GM19467 (cell line): ENCODE data around the gene GRB10.

Source experiments
- ATAC-seq: cut with Tn5 transposase; IDR thresholded peaks from one replicate; pipeline ENCODE4 v1.9.1; 2021; ENCODE audit warnings: mild to moderate bottlenecking, moderate library complexity; ENCODE audit not compliant: unreplicated experiment

Gene GRB10

DNA sequence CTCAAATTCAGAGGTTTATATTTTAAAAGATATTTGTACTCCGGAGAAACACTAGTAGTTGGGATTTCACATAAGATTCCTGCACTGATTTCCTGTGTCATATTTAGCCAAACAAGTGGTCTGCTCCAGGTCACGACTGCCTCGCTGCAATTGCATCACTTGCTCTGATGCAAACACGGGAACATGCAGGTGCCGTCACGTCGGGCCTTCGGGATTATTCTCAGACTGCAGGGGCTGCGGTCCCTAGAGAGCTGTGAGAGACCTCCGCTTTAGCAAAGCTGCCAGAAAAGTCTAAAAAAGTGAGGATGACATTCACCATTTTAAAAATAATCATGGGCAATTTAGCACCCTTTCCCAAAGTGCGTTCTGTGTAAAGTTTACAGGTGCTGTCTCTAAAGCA is 124.0 kb downstream of the GRB10 start:
- ATAC-seq = no peak

DNA sequence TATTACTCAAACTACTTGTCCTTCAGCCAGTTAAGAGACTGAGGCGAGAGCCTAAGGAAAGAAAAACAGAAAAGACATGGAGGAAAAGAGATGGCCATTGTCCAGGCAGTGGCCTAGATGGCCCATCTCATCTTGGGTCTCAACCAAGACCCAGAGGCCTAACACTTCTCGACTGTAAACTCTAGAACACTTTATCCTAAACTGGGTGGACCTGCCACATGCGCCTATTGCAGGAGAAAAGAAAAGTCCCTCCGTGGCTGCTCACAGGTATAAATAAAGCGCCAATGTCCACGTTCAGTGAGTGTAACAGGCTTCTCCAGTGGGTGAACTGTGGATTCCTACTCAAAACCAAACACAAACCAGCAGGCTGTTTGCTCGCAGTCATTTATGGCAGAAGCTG is 124.8 kb downstream of the GRB10 start:
- no peak for ATAC-seq

DNA sequence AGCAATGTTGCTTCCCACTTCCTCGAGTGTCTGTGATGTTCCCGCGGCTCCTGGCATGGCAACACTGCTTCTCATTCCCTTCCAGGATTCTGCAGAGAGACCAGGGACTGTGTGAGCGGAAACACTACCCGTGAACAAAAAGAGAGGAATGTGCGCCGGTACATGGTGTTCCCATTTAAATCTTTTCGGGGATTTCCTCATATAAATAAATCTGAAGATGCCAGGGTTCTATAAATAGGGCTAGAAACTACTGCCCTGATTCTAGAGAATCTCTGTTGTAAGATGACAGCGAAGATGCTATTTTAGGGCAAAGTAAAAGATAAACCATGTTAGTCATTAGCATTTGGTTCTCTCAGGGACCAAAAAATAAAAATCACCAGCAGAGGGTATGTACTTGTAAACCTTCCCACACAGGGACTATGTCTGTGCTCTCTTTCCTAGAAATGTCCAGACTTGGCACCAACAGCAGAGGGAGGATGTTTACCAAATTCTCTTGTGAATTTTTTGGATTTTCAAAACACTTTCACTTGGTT is 125.3 kb downstream of the GRB10 start:
- no peak for ATAC-seq

DNA sequence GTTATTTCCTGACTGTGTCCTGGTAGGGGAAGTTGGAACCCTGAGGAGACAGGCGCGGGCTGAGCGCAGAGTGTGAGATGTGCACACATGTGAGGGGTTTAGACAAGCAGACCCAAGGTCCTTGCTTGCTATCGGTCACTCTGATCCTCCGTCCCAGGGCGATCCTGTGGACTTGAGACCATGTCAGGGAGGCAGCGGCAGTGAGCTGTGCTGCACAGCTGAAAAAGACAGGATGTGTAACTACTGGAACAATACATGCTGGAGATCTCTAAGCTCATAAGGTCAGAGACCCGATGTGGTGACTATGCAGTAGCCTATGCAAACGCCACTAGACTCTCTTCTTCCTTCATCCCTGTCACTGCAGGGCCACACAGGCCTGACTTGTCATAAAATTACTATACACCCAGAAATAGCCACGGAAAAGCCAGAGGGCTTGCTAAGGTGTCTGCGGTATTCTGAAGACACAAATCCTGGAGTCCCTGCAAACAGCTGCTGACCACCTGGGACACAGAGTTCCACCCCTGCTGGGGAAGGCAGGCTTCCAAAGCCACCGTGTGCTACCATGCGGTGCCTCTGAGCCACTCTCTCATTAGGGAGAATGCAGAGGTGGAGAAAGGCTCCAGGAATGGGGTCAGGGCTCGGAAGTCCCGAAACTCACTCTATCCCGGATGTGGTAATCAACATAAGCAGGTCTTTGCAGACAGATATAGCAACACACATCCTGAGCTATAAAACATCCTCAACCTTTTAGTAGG is 126.4 kb downstream of the GRB10 start:
- ATAC-seq = no peak

DNA sequence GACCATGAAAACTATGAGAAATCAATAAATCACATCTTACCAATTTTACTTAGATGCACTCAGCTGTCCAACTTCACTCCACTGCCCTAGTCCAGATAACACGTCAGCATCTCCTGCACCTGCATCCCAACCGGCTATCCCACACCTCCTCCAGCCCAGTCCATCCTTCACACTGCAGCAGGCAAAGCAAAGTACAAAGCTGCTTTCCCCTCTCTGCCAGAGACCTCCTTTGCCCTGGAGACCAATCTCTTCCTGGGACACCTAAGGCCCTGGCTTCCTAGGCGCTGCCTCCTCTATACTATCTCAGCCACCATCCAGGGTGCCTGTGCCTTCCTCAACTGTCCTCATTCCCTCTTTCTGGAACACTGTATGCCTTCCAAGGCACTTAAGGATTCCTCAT is 127.2 kb downstream of the GRB10 start:
- ATAC-seq = no peak

DNA sequence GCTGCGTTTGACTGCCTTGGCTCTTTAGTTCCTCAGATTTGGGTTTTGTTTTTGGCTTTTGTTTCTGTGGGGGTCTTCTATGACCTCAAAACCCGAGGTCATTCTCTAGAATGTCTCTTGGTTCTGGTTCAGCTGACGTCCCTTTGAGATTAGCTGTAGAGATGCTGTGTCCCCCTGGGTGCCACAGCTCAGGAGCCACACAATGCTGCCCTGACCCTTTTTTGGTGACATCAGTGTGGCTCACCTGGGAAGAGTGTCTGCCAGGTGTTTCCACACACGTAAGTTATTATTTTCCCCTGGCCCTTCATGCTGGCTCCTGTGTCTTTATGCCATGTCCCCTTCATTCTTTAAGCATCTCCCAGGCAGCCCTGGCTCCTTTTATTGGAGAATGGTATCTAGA is 127.7 kb downstream of the GRB10 start:
- ATAC-seq = no peak

DNA sequence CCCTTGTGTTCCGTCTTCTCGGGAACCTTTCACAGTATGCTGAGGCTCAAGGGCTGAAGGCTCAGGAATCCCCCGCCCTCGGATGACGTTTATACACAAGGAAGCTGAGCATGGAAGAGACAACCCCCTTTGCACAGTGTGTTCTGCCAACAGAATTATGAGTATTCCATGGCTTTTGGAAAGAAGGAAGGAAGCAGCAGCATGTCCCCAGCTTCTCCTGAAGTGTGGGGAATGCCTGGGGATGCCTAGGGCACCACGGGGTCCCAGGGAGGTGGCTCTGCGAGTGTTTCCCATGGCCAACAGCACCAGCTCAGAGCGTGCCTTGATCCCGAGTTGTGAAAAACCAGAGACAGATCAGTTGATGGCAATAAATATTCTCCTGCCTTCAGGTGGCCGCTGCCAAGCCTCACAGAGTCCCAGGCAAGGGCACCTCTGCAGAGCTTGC is 128.7 kb downstream of the GRB10 start:
- ATAC-seq = no peak

DNA sequence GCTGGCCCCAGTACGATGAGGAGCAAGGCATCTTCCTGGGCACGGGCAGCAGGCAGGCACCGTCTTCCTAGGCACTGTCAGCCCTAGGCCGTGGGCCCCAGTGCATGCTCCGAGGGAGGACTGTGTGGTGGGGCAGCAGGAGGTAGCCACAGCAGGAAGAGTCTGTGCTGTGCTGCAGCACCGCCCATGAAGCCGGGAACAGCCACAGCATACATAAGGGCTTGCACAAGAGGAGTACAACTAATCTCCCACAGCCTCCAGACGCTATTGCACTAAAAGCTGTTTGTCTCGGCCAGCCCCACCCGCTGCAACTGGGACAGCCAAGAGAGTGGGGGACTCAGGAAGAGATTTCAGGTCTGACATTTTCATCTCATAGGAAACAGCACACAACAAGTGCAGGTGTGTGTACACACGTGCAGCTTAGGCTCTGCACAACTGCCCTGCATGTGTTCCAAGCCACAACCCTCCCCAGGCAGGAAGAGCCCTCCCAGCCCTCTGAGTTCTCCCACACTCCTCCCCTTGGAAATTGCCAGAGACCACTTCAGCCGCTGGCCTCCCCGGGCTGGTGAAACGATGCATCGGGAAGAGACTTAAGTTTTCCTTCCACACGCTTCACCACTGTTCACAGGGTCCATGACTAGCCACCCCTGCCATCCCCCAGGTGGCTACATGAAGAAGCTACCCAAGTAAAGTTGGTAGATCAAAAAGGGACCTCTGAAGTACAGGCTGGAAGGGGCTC is 129.4 kb downstream of the GRB10 start:
- no peak for ATAC-seq

DNA sequence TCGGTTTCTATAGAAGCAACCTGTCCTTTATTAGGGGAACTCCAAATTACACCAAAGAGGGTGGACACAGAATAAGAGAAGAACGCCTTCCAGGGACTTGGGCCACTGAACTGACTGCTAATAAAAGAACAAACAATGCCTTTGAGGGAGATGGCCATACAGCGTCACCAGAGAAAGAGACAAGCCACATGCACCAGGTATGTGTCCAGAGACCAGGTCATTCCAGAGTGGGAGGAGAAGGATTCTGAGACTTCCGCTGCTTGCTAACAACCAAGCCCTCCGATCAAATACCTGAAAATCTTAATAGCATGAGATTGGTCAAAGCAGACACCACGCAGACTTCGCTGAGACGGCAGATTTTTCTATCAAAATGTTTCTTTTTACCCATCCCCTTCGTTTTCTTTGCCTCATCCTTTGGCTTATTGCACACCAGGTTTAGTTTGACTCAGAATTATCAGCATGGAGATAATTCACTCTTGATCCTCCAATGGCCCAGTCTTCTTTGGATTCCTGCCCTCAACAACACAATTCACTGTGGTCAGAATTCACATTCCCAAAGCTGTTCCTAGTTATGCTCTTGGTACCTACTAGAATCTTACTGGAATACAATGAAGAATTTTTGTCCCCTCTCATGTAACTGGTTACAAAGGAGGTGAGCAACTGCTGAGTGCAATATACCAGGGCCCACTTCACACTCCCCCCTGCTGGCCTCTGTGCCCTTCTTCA is 130.1 kb downstream of the GRB10 start:
- no peak for ATAC-seq

DNA sequence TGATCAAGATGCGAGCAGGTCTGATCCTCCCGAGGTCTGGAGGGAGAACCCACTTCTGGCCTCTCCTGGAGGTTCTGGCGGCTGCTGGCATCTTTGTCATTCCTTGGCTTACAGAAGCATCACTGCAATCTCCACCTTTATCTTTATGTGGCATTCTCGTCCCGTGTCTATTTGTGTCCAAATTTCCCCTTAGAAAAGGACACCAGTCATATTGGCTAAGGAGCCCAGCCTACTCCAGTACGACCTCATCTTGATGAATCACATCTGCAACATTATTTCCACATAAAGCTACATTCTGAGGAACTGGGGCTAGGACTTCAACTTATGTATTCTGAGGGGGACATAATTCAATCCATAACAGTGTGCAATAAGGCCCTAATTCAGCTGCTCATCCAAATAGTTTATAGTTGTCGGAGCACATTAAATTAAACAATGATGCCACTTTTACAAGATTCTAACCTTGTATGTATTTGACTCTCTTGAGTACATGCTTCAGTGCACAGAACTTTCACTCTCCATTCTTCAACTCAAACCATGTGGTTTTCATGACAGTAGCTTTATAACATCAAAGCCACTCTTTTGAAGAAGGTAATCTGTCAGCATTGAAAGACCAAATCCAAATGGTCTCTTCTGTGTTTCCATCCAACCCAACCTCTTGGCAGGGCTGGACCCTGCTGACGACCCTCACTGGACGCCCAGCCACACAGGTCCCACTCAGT is 131.3 kb downstream of the GRB10 start:
- no peak for ATAC-seq

DNA sequence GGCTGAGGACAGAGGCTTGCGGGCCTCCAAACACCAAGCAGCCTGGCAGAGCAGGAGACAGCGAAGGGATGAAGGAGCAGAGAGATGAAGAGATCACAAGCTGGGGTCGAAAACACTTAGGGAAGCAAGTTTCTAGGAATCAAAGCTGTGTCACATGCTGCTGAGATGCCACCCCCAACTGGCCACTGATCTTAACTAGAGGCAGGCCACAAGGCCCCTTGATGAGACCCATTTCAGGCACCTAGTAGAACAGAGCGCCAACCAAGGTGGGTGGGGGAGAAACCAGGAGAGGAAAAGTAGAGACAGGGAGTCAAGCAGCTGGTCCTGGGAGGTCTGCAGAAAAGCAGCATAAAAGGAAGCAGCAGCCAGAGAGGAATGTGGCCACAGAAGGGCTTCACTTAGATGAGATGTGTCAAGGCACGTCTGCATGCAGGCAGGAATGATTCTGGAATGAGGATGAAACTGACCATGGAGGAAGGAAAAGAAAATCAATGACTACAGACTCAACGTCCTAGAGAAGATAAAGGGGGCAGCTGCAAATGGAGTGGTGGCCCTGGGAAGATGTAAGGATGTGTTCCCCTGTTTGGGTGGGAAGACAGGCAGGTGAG is 132.5 kb downstream of the GRB10 start:
- ATAC-seq = no peak

DNA sequence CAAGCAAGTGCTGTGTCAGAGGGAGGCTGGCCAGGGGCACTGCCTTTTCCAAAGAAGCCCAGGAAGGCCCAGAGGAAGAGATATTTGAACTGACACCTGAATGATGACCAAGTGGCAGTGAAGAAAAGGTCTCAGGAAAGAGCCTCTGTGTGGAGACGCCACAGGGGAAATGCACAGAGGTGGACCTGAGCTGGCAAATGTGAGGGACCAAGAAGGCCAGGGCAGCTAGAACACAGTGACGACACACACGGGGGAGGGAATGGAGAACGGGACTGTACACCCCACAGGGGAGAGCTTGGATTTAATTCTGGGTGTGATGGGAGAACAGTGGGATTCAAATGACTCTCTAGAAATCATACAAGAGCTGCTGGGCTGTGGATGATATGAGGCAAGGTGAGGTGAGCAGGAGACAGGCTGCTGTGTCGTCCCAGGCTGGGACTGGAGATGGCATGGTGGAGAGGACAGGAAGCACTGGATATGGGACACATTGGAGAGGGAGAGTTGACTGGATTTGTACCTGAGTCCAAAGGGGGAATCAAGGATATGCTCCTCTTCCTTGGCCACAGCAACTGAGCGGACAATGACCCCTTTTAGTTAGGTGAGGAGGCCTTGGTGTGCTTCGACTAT is 133.3 kb downstream of the GRB10 start:
- no peak for ATAC-seq

DNA sequence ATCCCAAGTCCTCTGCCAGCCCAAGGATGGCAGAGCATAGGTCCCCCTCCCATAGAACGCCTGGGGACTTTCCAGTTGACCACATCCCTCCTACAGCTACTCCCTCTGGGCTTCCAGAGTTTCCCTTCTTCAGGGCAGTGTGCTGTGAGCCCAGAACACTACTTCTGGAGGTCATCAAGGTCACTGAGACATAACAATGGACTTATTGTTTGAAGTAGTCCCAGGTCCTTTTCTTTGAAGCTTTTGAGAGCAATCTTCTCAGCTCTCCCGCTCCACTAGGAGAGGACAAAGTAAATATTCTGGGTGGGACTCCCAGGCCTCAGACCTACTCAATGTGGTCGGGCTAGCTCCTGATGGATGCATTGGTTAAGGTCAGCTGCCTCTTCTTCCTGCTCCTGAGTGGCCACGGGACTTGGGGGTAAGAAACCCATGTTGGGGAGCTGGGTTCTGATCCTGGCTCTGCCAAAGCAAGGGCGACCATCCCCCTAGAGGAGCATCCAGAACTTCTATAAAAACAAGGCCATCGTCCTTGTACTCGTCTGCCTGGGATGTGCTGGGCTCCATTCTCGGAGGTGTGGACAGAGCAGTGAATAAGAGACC is 134.0 kb downstream of the GRB10 start:
- ATAC-seq = no peak

DNA sequence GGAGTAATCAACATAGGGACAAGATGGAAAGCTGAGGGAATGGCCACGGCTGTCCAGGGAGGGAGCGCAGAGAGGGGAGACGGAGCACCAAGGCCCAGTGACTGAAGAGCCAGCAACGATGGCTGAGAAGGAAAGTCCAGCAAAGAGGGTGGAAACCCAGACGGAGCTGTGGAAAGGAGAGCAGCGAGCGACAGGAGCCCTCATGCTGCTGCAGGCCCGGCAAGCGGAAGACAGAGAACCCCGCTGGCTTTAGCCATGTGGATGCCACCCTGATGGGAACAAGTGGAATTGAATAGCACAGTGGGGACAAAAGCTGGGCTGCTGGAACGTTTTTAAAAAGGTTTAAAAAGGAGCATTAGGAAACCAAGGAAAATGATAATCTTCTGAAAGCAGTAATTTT is 134.6 kb downstream of the GRB10 start:
- no peak for ATAC-seq

DNA sequence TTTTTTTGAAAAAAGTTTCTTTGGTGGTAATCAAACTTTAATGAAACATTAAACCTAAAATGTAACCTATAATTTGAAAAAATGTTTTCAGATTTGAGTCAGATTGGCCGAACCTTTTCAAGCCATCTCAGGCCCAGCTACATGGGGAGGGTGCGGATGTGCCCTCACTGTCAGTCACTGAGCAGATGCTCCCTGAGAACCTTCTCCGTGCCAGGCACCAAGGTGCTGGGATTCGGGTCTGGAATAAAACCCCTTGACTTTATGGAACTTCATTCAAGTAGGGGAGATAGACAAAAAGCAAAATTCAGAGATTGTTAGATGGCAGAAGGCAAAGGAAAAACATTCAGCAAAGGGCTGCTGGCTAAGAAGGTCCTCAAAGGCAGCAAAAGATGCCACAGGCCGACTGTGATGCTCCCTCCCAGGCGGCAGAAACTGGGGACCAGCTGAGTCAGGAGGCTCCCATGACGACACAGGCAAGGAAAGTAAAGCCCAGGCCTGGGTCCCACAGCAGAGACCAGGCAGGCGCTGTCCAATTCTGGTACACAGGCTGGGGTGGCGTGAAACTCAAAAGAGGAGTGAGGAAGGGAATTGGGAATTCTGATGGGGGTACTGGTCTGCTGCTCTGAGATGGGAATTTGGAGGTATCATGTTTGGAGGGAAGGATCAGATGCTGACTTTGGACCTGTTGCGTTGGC is 135.3 kb downstream of the GRB10 start:
- ATAC-seq = no peak

DNA sequence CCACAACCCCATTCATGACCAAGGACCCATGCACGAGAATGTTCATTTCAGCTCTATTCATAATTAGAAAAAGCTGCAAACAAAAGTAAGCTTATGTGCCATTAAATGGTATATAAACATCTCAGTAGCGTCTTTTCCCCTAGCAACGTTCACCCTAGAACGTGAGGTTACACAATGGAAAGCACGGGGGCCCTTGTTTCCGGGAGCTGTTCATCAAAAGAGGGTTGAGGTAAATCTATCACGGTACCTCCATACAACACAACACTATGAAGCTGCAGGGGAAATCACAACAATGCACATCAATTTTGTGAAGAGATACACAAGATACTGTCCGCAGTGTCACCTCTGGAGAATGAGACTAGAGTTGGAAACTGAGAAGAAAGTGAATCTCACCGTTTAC is 136.6 kb downstream of the GRB10 start:
- no peak for ATAC-seq

DNA sequence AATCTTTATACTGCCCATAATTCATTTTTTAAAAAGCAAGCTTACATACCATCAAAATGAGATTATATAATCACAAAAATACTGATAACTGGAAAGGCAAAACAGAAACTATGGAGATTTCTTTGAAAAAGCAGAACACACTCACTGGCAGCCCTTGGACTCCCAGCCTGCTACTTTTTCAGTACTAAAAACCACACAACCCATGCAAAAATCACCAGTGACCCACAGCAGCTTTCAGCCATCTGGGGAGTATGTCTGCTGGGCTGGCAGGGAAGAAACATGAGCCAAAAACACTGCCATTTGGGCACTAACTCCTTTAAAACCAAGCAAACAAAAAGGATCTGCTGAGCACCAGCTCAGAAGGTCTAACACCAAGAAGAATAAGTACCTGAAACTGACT is 137.5 kb downstream of the GRB10 start:
- no peak for ATAC-seq

DNA sequence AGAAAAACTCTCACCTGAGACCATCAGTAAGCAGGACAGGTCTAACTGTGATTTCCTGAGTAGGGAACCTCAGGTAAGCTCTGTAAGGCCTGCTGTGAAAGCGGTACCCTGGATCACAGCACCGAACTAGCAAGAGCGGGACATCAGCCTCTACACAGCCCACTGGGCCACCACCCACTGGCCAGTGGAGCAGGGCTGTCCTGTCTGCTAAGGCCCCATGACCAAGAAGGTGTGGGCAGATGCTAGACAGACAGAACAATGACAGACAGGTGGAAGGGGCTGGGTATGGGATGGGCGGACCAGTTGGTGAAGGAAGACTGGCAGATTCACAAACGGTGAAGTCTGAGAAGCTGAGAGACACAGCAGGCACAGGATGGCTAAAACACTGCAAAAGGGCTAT is 138.1 kb downstream of the GRB10 start:
- ATAC-seq = no peak

DNA sequence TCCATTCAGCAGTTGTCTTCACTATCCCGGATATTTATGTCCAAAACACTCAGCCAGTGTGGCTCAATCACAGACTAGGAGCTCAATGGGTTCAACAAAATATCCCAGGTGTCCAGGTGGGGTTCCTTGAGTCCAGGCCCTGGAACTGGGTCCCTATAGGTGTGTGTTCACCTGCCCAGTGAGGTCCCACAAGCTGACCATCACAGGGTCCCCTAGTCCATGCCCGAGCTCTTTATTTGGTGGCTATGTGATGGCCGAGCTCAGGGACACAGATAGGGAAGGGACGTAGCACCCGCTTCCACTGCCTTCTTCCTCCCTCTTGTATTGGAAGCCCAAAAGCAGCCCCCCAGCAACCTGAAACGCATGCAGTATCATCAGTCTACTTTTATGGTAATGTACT is 138.6 kb downstream of the GRB10 start:
- ATAC-seq = no peak
